CD14-positive monocyte (primary cell): ENCODE measurements around the gene DDR1. TPM values are rescaled to one million over a fixed set of nuclear protein-coding genes. Genes with fewer than 3 reads are reported as not detected.

ENCODE experiments used
- DNase-seq, 3 donors: peaks; one replicate each; pipeline ENCODE4 v3.0.0-alpha.2; 2011 to 2022
- H2AFZ ChIP-seq: 2 replicates; pipeline ENCODE4 v1.6.0; 2012; ENCODE audit warnings: mild to moderate bottlenecking, low read depth, low read length, inconsistent platforms; ENCODE audit not compliant: insufficient read depth, poor library complexity, severe bottlenecking
- H3K27ac ChIP-seq, 2 donors: 1 replicate in 1 of 2; 2 replicates in 1 of 2; pipeline ENCODE4 v1.5.1; 2012 to 2013; ENCODE audit warnings: low read length in 2 of 2, control low read depth in 1 of 2, inconsistent platforms in 1 of 2, low read depth in 1 of 2, mild to moderate bottlenecking in 1 of 2
- H3K27me3 ChIP-seq, 2 donors: one replicate each; pipeline versions ENCODE4 v1.6.0 to v1.6.1; 2011 to 2013; ENCODE audit warnings: low read length in 2 of 2; ENCODE audit not compliant: control insufficient read depth in 2 of 2, insufficient read depth in 2 of 2
- H3K36me3 ChIP-seq, 2 donors: replicated peaks in 1 of 2; 1 replicate in 1 of 2; 2 replicates in 1 of 2; pipeline versions ENCODE4 v1.5.1 to v1.6.1; 2012 to 2013; ENCODE audit warnings: low read length in 2 of 2, control low read depth in 1 of 2, inconsistent platforms in 1 of 2, mild to moderate bottlenecking in 1 of 2; ENCODE audit not compliant: insufficient read depth in 2 of 2, control insufficient read depth in 1 of 2
- H3K4me1 ChIP-seq, 2 donors: 1 replicate in 1 of 2; 2 replicates in 1 of 2; pipeline versions ENCODE4 v1.5.1 to v1.6.1; 2012 to 2013; ENCODE audit warnings: low read length in 2 of 2, control low read depth in 1 of 2, inconsistent platforms in 1 of 2, mild to moderate bottlenecking in 1 of 2, moderate library complexity in 1 of 2; ENCODE audit not compliant: insufficient read depth in 2 of 2, control insufficient read depth in 1 of 2
- H3K4me2 ChIP-seq: replicated peaks from 2 replicates; pipeline ENCODE3; 2012; ENCODE audit warnings: low read length, moderate library complexity, mild to moderate bottlenecking; ENCODE audit not compliant: poor library complexity, severe bottlenecking; ENCODE audit errors: extremely low read depth
- H3K4me3 ChIP-seq, 3 experiments: fragments of 200-600 bp in 1 of 3; sonication (generic) in 1 of 3; replicated peaks in 1 of 3; 1 replicate in 2 of 3; 2 replicates in 1 of 3; pipeline ENCODE4 v1.5.1; 2011 to 2013; ENCODE audit warnings: low read length in 3 of 3, mild to moderate bottlenecking in 3 of 3, control low read depth in 2 of 3, low read depth in 2 of 3, inconsistent platforms in 1 of 3, moderate library complexity in 1 of 3
- H3K79me2 ChIP-seq: 2 replicates; pipeline ENCODE4 v1.6.0; 2012; ENCODE audit warnings: mild to moderate bottlenecking, control low read depth, inconsistent platforms, low read length, moderate library complexity; ENCODE audit not compliant: insufficient read depth
- H3K9ac ChIP-seq: 2 replicates; pipeline ENCODE4 v1.6.0; 2017; ENCODE audit warnings: low read length, mild to moderate bottlenecking; ENCODE audit not compliant: insufficient read depth, poor library complexity, severe bottlenecking
- H3K9me3 ChIP-seq, 2 donors: replicated peaks in 1 of 2; 1 replicate in 1 of 2; 2 replicates in 1 of 2; pipeline versions ENCODE4 v1.5.1 to v1.6.1; 2012 to 2013; ENCODE audit warnings: low read length in 2 of 2, control low read depth in 1 of 2; ENCODE audit not compliant: control insufficient read depth in 1 of 2, insufficient read depth in 1 of 2
- H4K20me1 ChIP-seq: 2 replicates; pipeline ENCODE4 v1.6.0; 2012; ENCODE audit warnings: mild to moderate bottlenecking, low read length, control low read depth, moderate library complexity; ENCODE audit not compliant: insufficient read depth
- H3K27ac Mint-ChIP-seq, 7 donors: one replicate each; pipeline ENCODE4 v1.8.0; 2020; ENCODE audit warnings: mild to moderate bottlenecking in 7 of 7, mixed read lengths in 7 of 7, moderate library complexity in 6 of 7, inconsistent platforms in 2 of 7
- H3K27me3 Mint-ChIP-seq, 3 donors: one replicate each; pipeline ENCODE4 v1.8.0; 2021 to 2022; ENCODE audit warnings: low read depth in 3 of 3, mild to moderate bottlenecking in 3 of 3, mixed read lengths in 3 of 3, moderate library complexity in 3 of 3, inconsistent platforms in 1 of 3
- H3K36me3 Mint-ChIP-seq, 2 donors: one replicate each; pipeline ENCODE4 v1.8.0; 2020; ENCODE audit warnings: mixed read lengths in 2 of 2, inconsistent platforms in 1 of 2, mild to moderate bottlenecking in 1 of 2
- H3K4me1 Mint-ChIP-seq: one replicate; pipeline ENCODE4 v1.8.0; 2020; ENCODE audit warnings: mild to moderate bottlenecking, mixed read lengths
- H3K4me3 Mint-ChIP-seq, 2 donors: one replicate each; pipeline ENCODE4 v1.8.0; 2020; ENCODE audit warnings: mild to moderate bottlenecking in 2 of 2, mixed read lengths in 2 of 2, moderate library complexity in 1 of 2
- H3K9me3 Mint-ChIP-seq, 7 donors: one replicate each; pipeline ENCODE4 v1.8.0; 2020 to 2022; ENCODE audit warnings: mixed read lengths in 7 of 7, mild to moderate bottlenecking in 6 of 7, moderate library complexity in 6 of 7, inconsistent platforms in 2 of 7
- WGBS: methylation state at CpG from one replicate; pipeline ENCODE4 v1.1.5; 2013; ENCODE audit warnings: missing lambda C conversion rate; ENCODE audit not compliant: insufficient coverage; 5-methylcytosine and 5-hydroxymethylcytosine counted together
- intact Hi-C, 2 donors: fragments of 100-400 bp; cut with micrococcal nuclease; formaldehyde crosslinking; loops; one replicate each; pipeline versions ENCODE4 v1.15.0 to v1.15.1; 2023
- polyA minus RNA-seq: library from RNA; depleted of rRNA, polyadenylated mRNA; stranded (reverse); fragments of >200 nt; gene quantifications from 2 replicates; pipeline ENCODE4 v1.2.3, GENCODE V29; 2012
- polyA plus RNA-seq, 3 donors: library from polyadenylated mRNA; depleted of rRNA in 1 of 3; unstranded in 2 of 3; stranded (reverse) in 1 of 3; fragments of 300-500 nt in 2 of 3; fragments of >200 nt in 1 of 3; fragmentation: Illumina TruSeq in 2 of 3; gene quantifications; 1 replicate in 2 of 3; 2 replicates in 1 of 3; pipeline ENCODE4 v1.2.3, GENCODE V29; 2012 to 2021
- total RNA-seq, 12 experiments: library from RNA in 1 of 12; stranded (reverse) in 1 of 12; fragments of 120-200 nt in 1 of 12; gene quantifications; one replicate each; pipeline ENCODE4 v1.2.4 and lab custom pipeline; 2013 to 2026; ENCODE audit warnings: mixed read lengths in 6 of 12, inconsistent platforms in 1 of 12
- TF ChIP-seq, protein P1 (sequence below): fragments of 200-600 bp; IDR thresholded peaks from one replicate; pipeline ENCODE4 v1.8.0; 2022; ENCODE audit warnings: antibody characterized with exemption, mild to moderate bottlenecking

Gene DDR1
- 1.5 TPM for total RNA-seq (2013)
- 1 to 10 TPM in 1 of 3 donors, under 1 TPM in 2; 0.39 to 1.0 (median 0.51) TPM for polyA plus RNA-seq
- 2.1 and 5.1 TPM in 2 replicates for polyA minus RNA-seq
- 0.77 to 17.3 (median 2.1) reads per million in 11 experiments for total RNA-seq (lab: John Stamatoyannopoulos, UW)

- no peaks in the 10 kb centered on the region for H4K20me1 ChIP-seq
- peaks cover 4 to 55% of the 10 kb centered on the region in 2 donors for H3K27me3 ChIP-seq
- Mint-ChIP-seq H3K27ac (peak within 1 kb of the TSS in 1 of 7 donors; percentile 74), H3K9me3 (peaks cover 0 to 5% (median 0%) of the 10 kb centered on the region in 7 donors), H3K36me3 (peaks cover 0 to 5% of the 10 kb centered on the region in 2 donors), H3K27me3 (peaks cover 36 to 58% (median 40%) of the 10 kb centered on the region in 3 donors), H3K4me1 (peaks cover 23% of the 10 kb centered on the region), H3K4me3 (peak within 1 kb of the TSS; percentile 80 to 86)
- H3K4me1 ChIP-seq = peaks cover 9 to 11% of the 10 kb centered on the region in 2 donors
- H3K79me2 ChIP-seq = no peaks in the 10 kb centered on the region
- H3K9me3 ChIP-seq = no peaks in the 10 kb centered on the region
- DNase-seq = peak in 1 of 3 donors; percentile 6
- intact Hi-C loops = loop anchor here in 1 of 2 donors (5.0 kb wide), 1 partner anchor 42 kb away; no protein-coding TSS in a partner anchor
- peak within 1 kb of the TSS; percentile 81 for H2AFZ ChIP-seq
- no peak within 1 kb of the TSS for H3K27ac ChIP-seq
- peak within 1 kb of the TSS; percentile 59 for H3K9ac ChIP-seq
- no peaks in the 10 kb centered on the region for H3K36me3 ChIP-seq
- TF ChIP-seq, protein P1, sequence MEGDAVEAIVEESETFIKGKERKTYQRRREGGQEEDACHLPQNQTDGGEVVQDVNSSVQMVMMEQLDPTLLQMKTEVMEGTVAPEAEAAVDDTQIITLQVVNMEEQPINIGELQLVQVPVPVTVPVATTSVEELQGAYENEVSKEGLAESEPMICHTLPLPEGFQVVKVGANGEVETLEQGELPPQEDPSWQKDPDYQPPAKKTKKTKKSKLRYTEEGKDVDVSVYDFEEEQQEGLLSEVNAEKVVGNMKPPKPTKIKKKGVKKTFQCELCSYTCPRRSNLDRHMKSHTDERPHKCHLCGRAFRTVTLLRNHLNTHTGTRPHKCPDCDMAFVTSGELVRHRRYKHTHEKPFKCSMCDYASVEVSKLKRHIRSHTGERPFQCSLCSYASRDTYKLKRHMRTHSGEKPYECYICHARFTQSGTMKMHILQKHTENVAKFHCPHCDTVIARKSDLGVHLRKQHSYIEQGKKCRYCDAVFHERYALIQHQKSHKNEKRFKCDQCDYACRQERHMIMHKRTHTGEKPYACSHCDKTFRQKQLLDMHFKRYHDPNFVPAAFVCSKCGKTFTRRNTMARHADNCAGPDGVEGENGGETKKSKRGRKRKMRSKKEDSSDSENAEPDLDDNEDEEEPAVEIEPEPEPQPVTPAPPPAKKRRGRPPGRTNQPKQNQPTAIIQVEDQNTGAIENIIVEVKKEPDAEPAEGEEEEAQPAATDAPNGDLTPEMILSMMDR = no peak
- H3K4me3 ChIP-seq = peak within 1 kb of the TSS; percentile 37 to 75 (median 42)
- 1% methylated on average over 52 of the region's 62 CpGs for WGBS
- peak within 1 kb of the TSS; percentile 83 for H3K4me2 ChIP-seq
Measured at GRCh38 chr6:30883685-30884520, at the start of gene DDR1. TSS of gene DDR1 (plus strand) at chr6:30884519. CDS start at chr6:30888730, 4,211 bp downstream.

DNA sequence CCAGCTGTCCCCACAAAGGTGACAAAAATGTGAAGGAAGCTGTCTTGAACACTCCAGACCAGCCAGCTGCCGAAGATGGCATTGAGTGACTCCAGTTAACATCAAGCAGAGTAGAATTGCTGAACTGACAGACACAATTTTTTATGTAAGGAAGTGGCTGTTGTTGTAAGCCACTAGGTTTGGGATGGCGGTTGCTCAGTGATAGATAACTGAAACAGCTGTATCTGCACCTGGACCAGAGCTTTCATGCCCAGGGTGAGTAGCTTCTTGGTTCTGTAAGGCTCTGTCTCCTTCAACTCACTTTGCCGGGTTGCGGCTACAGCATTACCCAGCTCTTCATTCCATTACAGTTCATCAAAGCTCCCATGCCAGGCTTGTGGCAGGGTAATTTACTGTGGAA is 49.7 kb upstream of the DDR1 start:
- no peak for DNase-seq
- no peak overlapping the region for H3K27ac ChIP-seq
- H3K27ac Mint-ChIP-seq = no peak overlapping the region

More for the DNA sequence above, 49.7 kb upstream of the DDR1 start:
- Histone ChIP-seq H3K4me2 (no peak overlapping the region), H3K9ac (no peak overlapping the region), H2AFZ (peak overlapping the region; percentile 34), H3K36me3 (no peaks in the 10 kb centered on the region), H3K9me3 (no peaks in the 10 kb centered on the region), H4K20me1 (no peaks in the 10 kb centered on the region), H3K79me2 (peaks cover 4% of the 10 kb centered on the region), H3K27me3 (no peaks in the 10 kb centered on the region), H3K4me3 (no peak overlapping the region), H3K4me1 (peaks cover 34 to 38% of the 10 kb centered on the region in 2 donors)
- H3K4me3 Mint-ChIP-seq = no peak overlapping the region
- H3K27me3 Mint-ChIP-seq = peaks cover 0 to 2% (median 0%) of the 10 kb centered on the region in 3 donors
- intact Hi-C loops = loop anchor here in 1 of 2 donors (5.0 kb wide), 1 partner anchor 253 kb away; no protein-coding TSS in a partner anchor
- WGBS = 0% methylated on average over 2 of the region's 4 CpGs
- no peaks in the 10 kb centered on the region for H3K36me3 Mint-ChIP-seq
- peaks cover 0 to 3% (median 0%) of the 10 kb centered on the region in 7 donors for H3K9me3 Mint-ChIP-seq
- peaks cover 47% of the 10 kb centered on the region for H3K4me1 Mint-ChIP-seq
- TF ChIP-seq, protein P1 = no peak
